ENCODE results near the gene MRPL51. TPM values are rescaled to one million over a fixed set of nuclear protein-coding genes. Genes with fewer than 3 reads are reported as not detected.

Gene MRPL51
- total and polyA plus RNA-seq, 2 experiments from 2014 or later = 68.3 to 301 TPM

DNA sequence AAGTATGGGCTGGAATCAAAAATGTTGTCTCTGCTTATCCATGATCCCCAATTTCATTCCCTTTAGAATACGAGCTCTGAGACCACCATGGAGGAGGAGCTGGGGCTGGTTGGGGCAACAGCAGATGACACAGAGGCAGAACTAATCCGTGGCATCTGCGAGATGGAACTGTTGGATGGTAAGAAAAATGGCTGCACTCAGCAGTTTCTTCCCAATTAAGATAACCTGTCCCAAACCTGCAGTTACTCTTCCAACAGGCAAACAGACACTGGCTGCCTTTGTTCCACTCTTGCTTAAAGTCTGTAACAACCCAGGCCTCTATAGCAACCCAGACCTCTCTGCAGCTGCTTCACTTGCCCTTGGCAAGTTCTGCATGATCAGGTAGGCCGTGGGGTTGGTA lies 34.6 kb upstream of the MRPL51 start:
- Histone ChIP-seq H2AFZ (no peak overlapping the region), H4K20me1 (ENCODE audit: insufficient read depth) (no peaks in the 10 kb centered on the region), H3K27me3 (replicated peaks; ENCODE audit: insufficient read depth) (no peaks in the 10 kb centered on the region), H3F3A (ENCODE audit: insufficient read depth) (peaks cover 14% of the 10 kb centered on the region; the same call in 1 of the 2 replicates), H3K4me1 (ENCODE audit: insufficient read depth) (peaks cover 8% of the 10 kb centered on the region), H3K27ac (no peak overlapping the region), H3K79me2 (ENCODE audit: insufficient read depth) (0 out of 2 replicates have a peak, but pooled peaks cover 7% of the 10 kb centered on the region), H3K36me3 (ENCODE audit: low read depth) (peaks cover 17% of the 10 kb centered on the region; the same call in 1 of the 2 replicates), H3K9me2 (ENCODE audit: insufficient read depth) (no peaks in the 10 kb centered on the region), H3K4me2 (ENCODE audit: unreplicated experiment) (no peak overlapping the region), H3K9me3 (ENCODE audit: low read depth) (no peaks in the 10 kb centered on the region), H3K4me3 (no peak overlapping the region), H3K9ac (no peak overlapping the region)
- TF ChIP-seq EZH2 (IDR thresholded peaks at IDR 0.05; ENCODE audit: insufficient read depth, poor library complexity, severe bottlenecking) = no peak
- TF ChIP-seq EZH2phosphoT487 (IDR thresholded peaks at IDR 0.05; ENCODE audit: insufficient read depth, low read depth) = no peak
- 96 to 98% methylated on average over 4 of the region's 4 CpGs for WGBS, 2 experiments (ENCODE audit: low coverage in 1 of 2, low lambda C conversion rate in 2 of 2, missing lambda C conversion rate in 2 of 2)
- no peak for DNase-seq
- in situ Hi-C loops (cut with MboI) = no loop called here

DNA sequence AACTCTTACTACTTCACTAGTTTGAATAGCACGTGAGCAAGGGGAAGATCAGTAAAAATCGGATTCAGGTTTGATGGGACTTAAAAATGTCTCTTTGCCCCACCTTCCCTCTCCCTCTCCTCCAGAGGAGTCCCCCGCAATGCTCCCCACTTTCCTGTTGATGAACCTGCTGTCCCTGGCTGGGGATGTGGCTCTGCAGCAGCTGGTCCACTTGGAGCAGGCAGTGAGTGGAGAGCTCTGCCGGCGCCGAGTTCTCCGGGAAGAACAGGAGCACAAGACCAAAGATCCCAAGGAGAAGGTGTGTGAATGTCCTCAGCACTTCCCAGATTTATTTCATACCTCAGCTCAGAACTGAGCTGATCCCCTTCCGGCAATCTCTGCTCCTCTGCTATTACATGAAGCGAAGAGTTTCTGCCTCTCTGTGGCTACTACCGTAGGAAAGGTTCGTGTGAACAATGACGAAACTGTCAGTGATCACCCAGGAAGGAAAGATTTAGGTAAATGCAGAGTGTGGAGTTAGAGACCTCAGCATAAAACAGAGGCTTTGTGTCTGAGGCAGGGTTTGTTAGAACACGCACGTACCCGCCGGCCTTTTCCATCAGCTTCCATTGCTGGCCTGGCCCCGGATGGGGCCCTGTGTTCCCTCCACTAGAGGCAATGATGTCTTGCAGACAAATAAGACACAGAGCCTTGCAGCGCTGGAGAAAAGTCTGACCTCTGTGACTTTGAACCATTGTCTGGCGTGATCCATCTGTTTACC lies 33.9 kb upstream of the MRPL51 start:
- Histone ChIP-seq H3K9me2 (ENCODE audit: insufficient read depth) (no peaks in the 10 kb centered on the region), H4K20me1 (ENCODE audit: insufficient read depth) (no peaks in the 10 kb centered on the region), H3K36me3 (ENCODE audit: low read depth) (peaks cover 25% of the 10 kb centered on the region), H3F3A (ENCODE audit: insufficient read depth) (peaks cover 11% of the 10 kb centered on the region; the same call in 1 of the 2 replicates), H3K4me1 (ENCODE audit: insufficient read depth) (peaks cover 3% of the 10 kb centered on the region), H3K4me3 (no peak overlapping the region), H3K79me2 (ENCODE audit: insufficient read depth) (0 out of 2 replicates have a peak, but pooled peaks cover 7% of the 10 kb centered on the region), H3K27me3 (replicated peaks; ENCODE audit: insufficient read depth) (no peaks in the 10 kb centered on the region), H3K9me3 (ENCODE audit: low read depth) (no peaks in the 10 kb centered on the region), H3K9ac (no peak overlapping the region), H2AFZ (no peak overlapping the region), H3K4me2 (ENCODE audit: unreplicated experiment) (no peak overlapping the region), H3K27ac (no peak overlapping the region)
- no peak for DNase-seq
- 95 to 96% methylated on average over 19 of the region's 19 CpGs for WGBS, 2 experiments (ENCODE audit: low coverage in 1 of 2, low lambda C conversion rate in 2 of 2, missing lambda C conversion rate in 2 of 2)
- in situ Hi-C loops (cut with MboI) = no loop called here
- no peak for TF ChIP-seq EZH2 (IDR thresholded peaks at IDR 0.05; ENCODE audit: insufficient read depth, poor library complexity, severe bottlenecking)
- no peak for TF ChIP-seq EZH2phosphoT487 (IDR thresholded peaks at IDR 0.05; ENCODE audit: insufficient read depth, low read depth)

DNA sequence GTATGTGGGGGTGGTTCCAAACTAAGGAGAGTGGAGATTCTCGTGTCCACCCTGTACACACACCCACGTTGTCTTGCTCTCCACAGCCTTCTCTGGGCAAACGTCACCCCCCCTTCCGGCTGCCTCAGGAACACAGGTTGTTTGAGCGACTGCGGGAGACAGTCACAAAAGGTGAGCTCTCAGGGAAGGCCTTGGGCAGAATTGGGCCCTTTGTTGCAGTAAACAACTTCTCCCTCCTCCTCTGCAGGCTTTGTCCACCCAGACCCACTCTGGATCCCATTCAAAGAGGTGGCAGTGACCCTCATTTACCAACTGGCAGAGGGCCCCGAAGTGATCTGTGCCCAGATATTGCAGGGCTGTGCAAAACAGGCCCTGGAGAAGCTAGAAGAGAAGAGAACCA lies 33.1 kb upstream of the MRPL51 start:
- Histone ChIP-seq H2AFZ (no peak overlapping the region), H3K9me3 (ENCODE audit: low read depth) (no peaks in the 10 kb centered on the region), H3K9ac (no peak overlapping the region), H3K79me2 (ENCODE audit: insufficient read depth) (0 out of 2 replicates have a peak, but pooled peaks cover 7% of the 10 kb centered on the region), H4K20me1 (ENCODE audit: insufficient read depth) (no peaks in the 10 kb centered on the region), H3K27ac (no peak overlapping the region), H3K4me2 (ENCODE audit: unreplicated experiment) (no peak overlapping the region), H3K4me1 (ENCODE audit: insufficient read depth) (no peaks in the 10 kb centered on the region), H3K36me3 (ENCODE audit: low read depth) (peaks cover 29% of the 10 kb centered on the region), H3K9me2 (ENCODE audit: insufficient read depth) (no peaks in the 10 kb centered on the region), H3F3A (ENCODE audit: insufficient read depth) (peaks cover 5% of the 10 kb centered on the region; the same call in 1 of the 2 replicates), H3K4me3 (no peak overlapping the region), H3K27me3 (replicated peaks; ENCODE audit: insufficient read depth) (no peaks in the 10 kb centered on the region)
- TF ChIP-seq EZH2 (IDR thresholded peaks at IDR 0.05; ENCODE audit: insufficient read depth, poor library complexity, severe bottlenecking) (no peak), EZH2phosphoT487 (IDR thresholded peaks at IDR 0.05; ENCODE audit: insufficient read depth, low read depth) (no peak)
- in situ Hi-C loops (cut with MboI) = no loop called here
- 98 to 99% methylated on average over 7 of the region's 7 CpGs for WGBS, 2 experiments (ENCODE audit: low coverage in 1 of 2, low lambda C conversion rate in 2 of 2, missing lambda C conversion rate in 2 of 2)
- no peak for DNase-seq

DNA sequence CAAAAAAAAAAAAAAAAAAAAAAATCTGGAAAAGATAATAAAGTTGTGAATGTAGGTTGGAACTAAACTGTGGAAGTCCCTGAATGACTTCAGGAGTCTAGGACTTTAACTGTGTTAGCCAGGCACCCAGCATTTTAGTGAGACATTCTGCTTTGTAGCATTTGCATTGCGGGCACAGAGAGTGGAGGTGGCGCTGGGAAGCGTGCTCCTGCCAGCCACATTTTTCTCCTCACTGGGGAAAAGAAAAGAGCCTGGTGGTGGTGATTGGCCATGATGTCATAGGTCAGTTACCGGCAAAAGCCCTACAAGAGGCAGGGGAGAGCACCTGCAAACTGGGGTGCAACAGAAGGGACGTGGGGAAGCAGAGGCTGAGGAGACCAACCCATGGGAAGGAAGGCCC lies 31.6 kb upstream of the MRPL51 start:
- 99% methylated on average over 5 of the region's 5 CpGs for WGBS, 2 experiments (ENCODE audit: low coverage in 1 of 2, low lambda C conversion rate in 2 of 2, missing lambda C conversion rate in 2 of 2)
- no peaks in the 10 kb centered on the region for H3K9me3 ChIP-seq (ENCODE audit: low read depth)
- peaks cover 36% of the 10 kb centered on the region for H3K36me3 ChIP-seq (ENCODE audit: low read depth)
- H3K4me2 ChIP-seq (ENCODE audit: unreplicated experiment) = no peak overlapping the region
- no peak overlapping the region for H2AFZ ChIP-seq
- H3K9me2 ChIP-seq (ENCODE audit: insufficient read depth) = no peaks in the 10 kb centered on the region
- no peak overlapping the region for H3K4me3 ChIP-seq
- H3K79me2 ChIP-seq (ENCODE audit: insufficient read depth) = no peaks in the 10 kb centered on the region
- H3K27me3 ChIP-seq (replicated peaks; ENCODE audit: insufficient read depth) = no peaks in the 10 kb centered on the region
- in situ Hi-C loops (cut with MboI) = no loop called here
- H4K20me1 ChIP-seq (ENCODE audit: insufficient read depth) = no peaks in the 10 kb centered on the region
- no peak overlapping the region for H3K9ac ChIP-seq
- TF ChIP-seq EZH2 (IDR thresholded peaks at IDR 0.05; ENCODE audit: insufficient read depth, poor library complexity, severe bottlenecking) = no peak
- TF ChIP-seq EZH2phosphoT487 (IDR thresholded peaks at IDR 0.05; ENCODE audit: insufficient read depth, low read depth) = no peak
- H3K27ac ChIP-seq = no peak overlapping the region
- DNase-seq = no peak
- H3F3A ChIP-seq (ENCODE audit: insufficient read depth) = no peaks in the 10 kb centered on the region
- no peaks in the 10 kb centered on the region for H3K4me1 ChIP-seq (ENCODE audit: insufficient read depth)
